Stomach (tissue), 4 donors: ENCODE data around the gene FCER1G.

Experiments used
- CTCF ChIP-seq, 7 experiments: fragments of 450-650 bp in 4 of 7; fragments of 200-600 bp in 3 of 7; sonication (generic) in 3 of 7; IDR thresholded peaks; one replicate each; pipeline ENCODE4 v1.5.1; 2016 to 2019; ENCODE audit warnings: antibody characterized with exemption in 7 of 7, control low read depth in 2 of 7, mild to moderate bottlenecking in 1 of 7
- EP300 ChIP-seq: sonication (generic); formaldehyde crosslinking; IDR thresholded peaks from one replicate; pipeline ENCODE4 v1.6.1; 2017; ENCODE audit warnings: antibody characterized with exemption
- POLR2A ChIP-seq, 4 donors: fragments of 450-650 bp; IDR thresholded peaks; one replicate each; pipeline ENCODE4 v1.6.1; 2016; ENCODE audit warnings: antibody characterized with exemption in 4 of 4, control low read depth in 2 of 4, mild to moderate bottlenecking in 1 of 4, moderate library complexity in 1 of 4
- POLR2AphosphoS5 ChIP-seq, 3 donors: sonication (generic); formaldehyde crosslinking; IDR thresholded peaks; one replicate each; pipeline ENCODE4 v1.6.1; 2016; ENCODE audit warnings: antibody characterized with exemption in 3 of 3

- TF ChIP-seq CTCF (IDR thresholded peaks at IDR 0.05), result no peak
- no peak for TF ChIP-seq POLR2A (IDR thresholded peaks at IDR 0.05)
- no peak for TF ChIP-seq EP300
- TF ChIP-seq POLR2AphosphoS5 (IDR thresholded peaks at IDR 0.05), result no peak
These were observed 32.9 kb upstream of the FCER1G start for GRCh38 chr1:161182214-161182613.
